ENCODE measurements around the gene SPTBN5. TPM values are rescaled to one million over a fixed set of nuclear protein-coding genes. Genes with fewer than 3 reads are reported as not detected.

Gene SPTBN5
- total and polyA plus RNA-seq, 2 experiments from 2014 or later: 0.57 to 1.1 TPM

GRCh38 chr15:41907141-41907540, 13.3 kb upstream of the SPTBN5 start:
- no peaks in the 10 kb centered on the region for H3K27me3 ChIP-seq (ENCODE audit: insufficient read depth)
- peaks cover 7% of the 10 kb centered on the region; the same call in 1 of the 2 replicates for H4K20me1 ChIP-seq (replicated peaks; ENCODE audit: insufficient read depth)
- Mint-ChIP-seq H3K36me3 (ENCODE audit: low read depth) (peaks cover 61% of the 10 kb centered on the region), H3K4me1 (peaks cover 3% of the 10 kb centered on the region; the same call in 1 of the 3 replicates), H3K4me3 (no peak overlapping the region), H3K9me3 (peaks cover 14% of the 10 kb centered on the region), H3K27me3 (ENCODE audit: insufficient read depth, low read depth, poor library complexity) (peaks cover 5% of the 10 kb centered on the region), H3K27ac (no peak overlapping the region)
- H3K4me1 ChIP-seq (ENCODE audit: insufficient read depth): no peaks in the 10 kb centered on the region
- H2AFZ ChIP-seq: no peak overlapping the region
- H3K4me2 ChIP-seq: no peak overlapping the region
- peaks cover 7% of the 10 kb centered on the region; the same call in 1 of the 2 replicates for H3K36me3 ChIP-seq (ENCODE audit: insufficient read depth)
- H3K27ac ChIP-seq (ENCODE audit: low read depth): no peak overlapping the region
- H3K4me3 ChIP-seq: no peak overlapping the region
- ATAC-seq (no peak), DNase-seq (ENCODE audit: low spot score) (no peak)
- H3F3A ChIP-seq (replicated peaks; ENCODE audit: low read depth): peaks cover 7% of the 10 kb centered on the region; the same call in 1 of the 2 replicates
- no peaks in the 10 kb centered on the region for H3K9me2 ChIP-seq (ENCODE audit: insufficient read depth)
- H3K79me2 ChIP-seq (replicated peaks; ENCODE audit: insufficient read depth): 0 out of 2 replicates have a peak, but pooled peaks cover 3% of the 10 kb centered on the region
- TF ChIP-seq, protein P1, sequence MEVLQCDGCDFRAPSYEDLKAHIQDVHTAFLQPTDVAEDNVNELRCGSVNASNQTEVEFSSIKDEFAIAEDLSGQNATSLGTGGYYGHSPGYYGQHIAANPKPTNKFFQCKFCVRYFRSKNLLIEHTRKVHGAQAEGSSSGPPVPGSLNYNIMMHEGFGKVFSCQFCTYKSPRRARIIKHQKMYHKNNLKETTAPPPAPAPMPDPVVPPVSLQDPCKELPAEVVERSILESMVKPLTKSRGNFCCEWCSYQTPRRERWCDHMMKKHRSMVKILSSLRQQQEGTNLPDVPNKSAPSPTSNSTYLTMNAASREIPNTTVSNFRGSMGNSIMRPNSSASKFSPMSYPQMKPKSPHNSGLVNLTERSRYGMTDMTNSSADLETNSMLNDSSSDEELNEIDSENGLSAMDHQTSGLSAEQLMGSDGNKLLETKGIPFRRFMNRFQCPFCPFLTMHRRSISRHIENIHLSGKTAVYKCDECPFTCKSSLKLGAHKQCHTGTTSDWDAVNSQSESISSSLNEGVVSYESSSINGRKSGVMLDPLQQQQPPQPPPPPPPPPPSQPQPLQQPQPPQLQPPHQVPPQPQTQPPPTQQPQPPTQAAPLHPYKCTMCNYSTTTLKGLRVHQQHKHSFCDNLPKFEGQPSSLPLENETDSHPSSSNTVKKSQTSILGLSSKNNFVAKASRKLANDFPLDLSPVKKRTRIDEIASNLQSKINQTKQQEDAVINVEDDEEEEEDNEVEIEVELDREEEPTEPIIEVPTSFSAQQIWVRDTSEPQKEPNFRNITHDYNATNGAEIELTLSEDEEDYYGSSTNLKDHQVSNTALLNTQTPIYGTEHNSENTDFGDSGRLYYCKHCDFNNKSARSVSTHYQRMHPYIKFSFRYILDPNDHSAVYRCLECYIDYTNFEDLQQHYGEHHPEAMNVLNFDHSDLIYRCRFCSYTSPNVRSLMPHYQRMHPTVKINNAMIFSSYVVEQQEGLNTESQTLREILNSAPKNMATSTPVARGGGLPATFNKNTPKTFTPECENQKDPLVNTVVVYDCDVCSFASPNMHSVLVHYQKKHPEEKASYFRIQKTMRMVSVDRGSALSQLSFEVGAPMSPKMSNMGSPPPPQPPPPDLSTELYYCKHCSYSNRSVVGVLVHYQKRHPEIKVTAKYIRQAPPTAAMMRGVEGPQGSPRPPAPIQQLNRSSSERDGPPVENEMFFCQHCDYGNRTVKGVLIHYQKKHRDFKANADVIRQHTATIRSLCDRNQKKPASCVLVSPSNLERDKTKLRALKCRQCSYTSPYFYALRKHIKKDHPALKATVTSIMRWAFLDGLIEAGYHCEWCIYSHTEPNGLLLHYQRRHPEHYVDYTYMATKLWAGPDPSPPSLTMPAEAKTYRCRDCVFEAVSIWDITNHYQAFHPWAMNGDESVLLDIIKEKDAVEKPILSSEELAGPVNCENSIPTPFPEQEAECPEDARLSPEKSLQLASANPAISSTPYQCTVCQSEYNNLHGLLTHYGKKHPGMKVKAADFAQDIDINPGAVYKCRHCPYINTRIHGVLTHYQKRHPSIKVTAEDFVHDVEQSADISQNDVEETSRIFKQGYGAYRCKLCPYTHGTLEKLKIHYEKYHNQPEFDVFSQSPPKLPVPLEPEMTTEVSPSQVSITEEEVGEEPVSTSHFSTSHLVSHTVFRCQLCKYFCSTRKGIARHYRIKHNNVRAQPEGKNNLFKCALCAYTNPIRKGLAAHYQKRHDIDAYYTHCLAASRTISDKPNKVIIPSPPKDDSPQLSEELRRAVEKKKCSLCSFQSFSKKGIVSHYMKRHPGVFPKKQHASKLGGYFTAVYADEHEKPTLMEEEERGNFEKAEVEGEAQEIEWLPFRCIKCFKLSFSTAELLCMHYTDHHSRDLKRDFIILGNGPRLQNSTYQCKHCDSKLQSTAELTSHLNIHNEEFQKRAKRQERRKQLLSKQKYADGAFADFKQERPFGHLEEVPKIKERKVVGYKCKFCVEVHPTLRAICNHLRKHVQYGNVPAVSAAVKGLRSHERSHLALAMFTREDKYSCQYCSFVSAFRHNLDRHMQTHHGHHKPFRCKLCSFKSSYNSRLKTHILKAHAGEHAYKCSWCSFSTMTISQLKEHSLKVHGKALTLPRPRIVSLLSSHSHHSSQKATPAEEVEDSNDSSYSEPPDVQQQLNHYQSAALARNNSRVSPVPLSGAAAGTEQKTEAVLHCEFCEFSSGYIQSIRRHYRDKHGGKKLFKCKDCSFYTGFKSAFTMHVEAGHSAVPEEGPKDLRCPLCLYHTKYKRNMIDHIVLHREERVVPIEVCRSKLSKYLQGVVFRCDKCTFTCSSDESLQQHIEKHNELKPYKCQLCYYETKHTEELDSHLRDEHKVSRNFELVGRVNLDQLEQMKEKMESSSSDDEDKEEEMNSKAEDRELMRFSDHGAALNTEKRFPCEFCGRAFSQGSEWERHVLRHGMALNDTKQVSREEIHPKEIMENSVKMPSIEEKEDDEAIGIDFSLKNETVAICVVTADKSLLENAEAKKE (CRISPR knock-in tag; IDR thresholded peaks at IDR 0.05): no peak
- no peak for TF ChIP-seq EZH2phosphoT487 (IDR thresholded peaks at IDR 0.05; ENCODE audit: unreplicated experiment)
- TF ChIP-seq, protein P2, sequence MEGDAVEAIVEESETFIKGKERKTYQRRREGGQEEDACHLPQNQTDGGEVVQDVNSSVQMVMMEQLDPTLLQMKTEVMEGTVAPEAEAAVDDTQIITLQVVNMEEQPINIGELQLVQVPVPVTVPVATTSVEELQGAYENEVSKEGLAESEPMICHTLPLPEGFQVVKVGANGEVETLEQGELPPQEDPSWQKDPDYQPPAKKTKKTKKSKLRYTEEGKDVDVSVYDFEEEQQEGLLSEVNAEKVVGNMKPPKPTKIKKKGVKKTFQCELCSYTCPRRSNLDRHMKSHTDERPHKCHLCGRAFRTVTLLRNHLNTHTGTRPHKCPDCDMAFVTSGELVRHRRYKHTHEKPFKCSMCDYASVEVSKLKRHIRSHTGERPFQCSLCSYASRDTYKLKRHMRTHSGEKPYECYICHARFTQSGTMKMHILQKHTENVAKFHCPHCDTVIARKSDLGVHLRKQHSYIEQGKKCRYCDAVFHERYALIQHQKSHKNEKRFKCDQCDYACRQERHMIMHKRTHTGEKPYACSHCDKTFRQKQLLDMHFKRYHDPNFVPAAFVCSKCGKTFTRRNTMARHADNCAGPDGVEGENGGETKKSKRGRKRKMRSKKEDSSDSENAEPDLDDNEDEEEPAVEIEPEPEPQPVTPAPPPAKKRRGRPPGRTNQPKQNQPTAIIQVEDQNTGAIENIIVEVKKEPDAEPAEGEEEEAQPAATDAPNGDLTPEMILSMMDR (conservative IDR thresholded peaks at IDR 0.05; ENCODE audit: low read depth in 2 of 2): no peak
- TF ChIP-seq POLR2AphosphoS5 (IDR thresholded peaks at IDR 0.05; ENCODE audit: low read depth): no peak
- TF ChIP-seq NANOG (IDR thresholded peaks at IDR 0.05; ENCODE audit: borderline replicate concordance): no peak
- no peak for TF ChIP-seq ZNF114 (CRISPR knock-in tag; IDR thresholded peaks at IDR 0.05)
- TF ChIP-seq, protein P3, sequence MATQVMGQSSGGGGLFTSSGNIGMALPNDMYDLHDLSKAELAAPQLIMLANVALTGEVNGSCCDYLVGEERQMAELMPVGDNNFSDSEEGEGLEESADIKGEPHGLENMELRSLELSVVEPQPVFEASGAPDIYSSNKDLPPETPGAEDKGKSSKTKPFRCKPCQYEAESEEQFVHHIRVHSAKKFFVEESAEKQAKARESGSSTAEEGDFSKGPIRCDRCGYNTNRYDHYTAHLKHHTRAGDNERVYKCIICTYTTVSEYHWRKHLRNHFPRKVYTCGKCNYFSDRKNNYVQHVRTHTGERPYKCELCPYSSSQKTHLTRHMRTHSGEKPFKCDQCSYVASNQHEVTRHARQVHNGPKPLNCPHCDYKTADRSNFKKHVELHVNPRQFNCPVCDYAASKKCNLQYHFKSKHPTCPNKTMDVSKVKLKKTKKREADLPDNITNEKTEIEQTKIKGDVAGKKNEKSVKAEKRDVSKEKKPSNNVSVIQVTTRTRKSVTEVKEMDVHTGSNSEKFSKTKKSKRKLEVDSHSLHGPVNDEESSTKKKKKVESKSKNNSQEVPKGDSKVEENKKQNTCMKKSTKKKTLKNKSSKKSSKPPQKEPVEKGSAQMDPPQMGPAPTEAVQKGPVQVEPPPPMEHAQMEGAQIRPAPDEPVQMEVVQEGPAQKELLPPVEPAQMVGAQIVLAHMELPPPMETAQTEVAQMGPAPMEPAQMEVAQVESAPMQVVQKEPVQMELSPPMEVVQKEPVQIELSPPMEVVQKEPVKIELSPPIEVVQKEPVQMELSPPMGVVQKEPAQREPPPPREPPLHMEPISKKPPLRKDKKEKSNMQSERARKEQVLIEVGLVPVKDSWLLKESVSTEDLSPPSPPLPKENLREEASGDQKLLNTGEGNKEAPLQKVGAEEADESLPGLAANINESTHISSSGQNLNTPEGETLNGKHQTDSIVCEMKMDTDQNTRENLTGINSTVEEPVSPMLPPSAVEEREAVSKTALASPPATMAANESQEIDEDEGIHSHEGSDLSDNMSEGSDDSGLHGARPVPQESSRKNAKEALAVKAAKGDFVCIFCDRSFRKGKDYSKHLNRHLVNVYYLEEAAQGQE (IDR thresholded peaks at IDR 0.05; ENCODE audit: unreplicated experiment): no peak
- TF ChIP-seq EZH2 (IDR thresholded peaks at IDR 0.05; ENCODE audit: low read depth, unreplicated experiment): no peak
- no peak for TF ChIP-seq STAT1 (IDR thresholded peaks at IDR 0.05; ENCODE audit: unreplicated experiment)
- TF ChIP-seq, protein P4, sequence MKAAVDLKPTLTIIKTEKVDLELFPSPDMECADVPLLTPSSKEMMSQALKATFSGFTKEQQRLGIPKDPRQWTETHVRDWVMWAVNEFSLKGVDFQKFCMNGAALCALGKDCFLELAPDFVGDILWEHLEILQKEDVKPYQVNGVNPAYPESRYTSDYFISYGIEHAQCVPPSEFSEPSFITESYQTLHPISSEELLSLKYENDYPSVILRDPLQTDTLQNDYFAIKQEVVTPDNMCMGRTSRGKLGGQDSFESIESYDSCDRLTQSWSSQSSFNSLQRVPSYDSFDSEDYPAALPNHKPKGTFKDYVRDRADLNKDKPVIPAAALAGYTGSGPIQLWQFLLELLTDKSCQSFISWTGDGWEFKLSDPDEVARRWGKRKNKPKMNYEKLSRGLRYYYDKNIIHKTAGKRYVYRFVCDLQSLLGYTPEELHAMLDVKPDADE (IDR thresholded peaks at IDR 0.05): no peak
- no peak for TF ChIP-seq CREB1 (CRISPR knock-in tag; IDR thresholded peaks at IDR 0.05; ENCODE audit: low read depth)
- TF ChIP-seq JUNB (IDR thresholded peaks at IDR 0.05; ENCODE audit: unreplicated experiment): no peak
- TF ChIP-seq ZNF331 (CRISPR knock-in tag; IDR thresholded peaks at IDR 0.05; ENCODE audit: low read depth): no peak
